Esophagus (tissue), 2 donors: ENCODE results near the gene GDF10. TPM values are rescaled to one million over a fixed set of nuclear protein-coding genes. Genes with fewer than 3 reads are reported as not detected.

Experiments
- H3K27ac ChIP-seq, 2 donors: one replicate each; pipeline ENCODE4 v1.5.1; 2013; ENCODE audit warnings: low read depth in 2 of 2, mild to moderate bottlenecking in 2 of 2, inconsistent platforms in 1 of 2, low read length in 1 of 2, moderate library complexity in 1 of 2
- H3K27me3 ChIP-seq, 2 donors: one replicate each; pipeline ENCODE4 v1.6.1; 2013; ENCODE audit warnings: low read length in 2 of 2, control low read depth in 1 of 2, mild to moderate bottlenecking in 1 of 2; ENCODE audit not compliant: insufficient read depth in 2 of 2, control insufficient read depth in 1 of 2
- H3K36me3 ChIP-seq, 2 donors: one replicate each; pipeline ENCODE4 v1.6.1; 2013; ENCODE audit warnings: low read length in 1 of 2; ENCODE audit not compliant: control insufficient read depth in 2 of 2, insufficient read depth in 2 of 2
- H3K4me1 ChIP-seq, 2 donors: one replicate each; pipeline ENCODE4 v1.6.1; 2013; ENCODE audit warnings: low read length in 1 of 2; ENCODE audit not compliant: control insufficient read depth in 2 of 2, insufficient read depth in 2 of 2
- H3K4me3 ChIP-seq, 2 donors: one replicate each; pipeline ENCODE4 v1.5.1; 2013; ENCODE audit warnings: low read length in 2 of 2, mild to moderate bottlenecking in 2 of 2, low read depth in 1 of 2, moderate library complexity in 1 of 2
- H3K9me3 ChIP-seq, 2 donors: one replicate each; pipeline ENCODE4 v1.6.1; 2013; ENCODE audit warnings: mild to moderate bottlenecking in 2 of 2, low read depth in 1 of 2, low read length in 1 of 2, moderate library complexity in 1 of 2; ENCODE audit not compliant: control insufficient read depth in 2 of 2, insufficient read depth in 1 of 2
- WGBS, 2 donors: extraction: QIAGEN DNeasy Blood & Tissue Kit; methylation state at CpG; one replicate each; pipeline ENCODE4 v1.1.7; 2013; 5-methylcytosine and 5-hydroxymethylcytosine counted together
- polyA plus RNA-seq, 2 donors: library from polyadenylated mRNA; stranded (reverse); fragments of 200-250 nt; gene quantifications; one replicate each; pipeline ENCODE4 v1.2.3, GENCODE V29; 2013
- donor health status: healthy with polysubstance abuse.
- donor health status: Bipolar disorder and iron deficiency.

GDF10 gene
- polyA plus RNA-seq, 2 donors = 0.22 to 0.33 TPM

- Histone ChIP-seq H3K27me3 (no peaks in the 10 kb centered on the region), H3K4me3 (no peak overlapping the region), H3K27ac (no peak overlapping the region), H3K9me3 (no peaks in the 10 kb centered on the region), H3K36me3 (no peaks in the 10 kb centered on the region), H3K4me1 (peaks cover 0 to 4% of the 10 kb centered on the region in 2 donors)
- 77 to 84% methylated on average over 9 of the region's 9 CpGs for WGBS, 2 donors
These were observed 11.0 kb upstream of the GDF10 start for GRCh38 chr10:47288916-47289495.

DNA sequence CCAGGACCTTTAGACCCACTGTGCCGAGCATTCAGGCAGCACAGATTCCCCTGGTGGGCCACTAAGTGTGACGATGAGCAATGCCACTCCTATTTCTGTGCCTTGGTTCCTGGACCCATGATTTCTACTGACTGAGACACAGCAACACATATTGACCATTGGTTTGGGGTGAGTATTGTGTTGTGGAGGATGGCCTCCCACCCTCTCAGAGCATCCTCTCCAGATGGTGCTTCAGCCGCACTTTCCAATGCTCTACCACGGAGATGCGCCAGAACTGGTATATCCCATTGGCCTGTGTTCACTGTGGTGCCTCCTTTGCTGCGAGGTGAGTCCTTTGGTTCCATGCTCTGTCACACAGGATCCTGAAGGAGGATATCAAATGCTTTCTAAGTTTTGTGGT, 10.1 kb upstream of the GDF10 start:
- peaks cover 0 to 4% of the 10 kb centered on the region in 2 donors for H3K4me1 ChIP-seq
- H3K9me3 ChIP-seq = no peaks in the 10 kb centered on the region
- H3K4me3 ChIP-seq = no peak overlapping the region
- 93 to 94% methylated on average over 6 of the region's 6 CpGs for WGBS, 2 donors
- H3K36me3 ChIP-seq = no peaks in the 10 kb centered on the region
- no peak overlapping the region for H3K27ac ChIP-seq
- H3K27me3 ChIP-seq = no peaks in the 10 kb centered on the region

GRCh38 chr10:47290338-47290737, 9.7 kb upstream of the GDF10 start:
- Histone ChIP-seq H3K27ac (no peak overlapping the region), H3K9me3 (no peaks in the 10 kb centered on the region), H3K36me3 (no peaks in the 10 kb centered on the region), H3K4me3 (no peak overlapping the region), H3K4me1 (peaks cover 0 to 4% of the 10 kb centered on the region in 2 donors), H3K27me3 (no peaks in the 10 kb centered on the region)
- WGBS, 2 donors = 67 to 79% methylated on average over 3 of the region's 3 CpGs

DNA sequence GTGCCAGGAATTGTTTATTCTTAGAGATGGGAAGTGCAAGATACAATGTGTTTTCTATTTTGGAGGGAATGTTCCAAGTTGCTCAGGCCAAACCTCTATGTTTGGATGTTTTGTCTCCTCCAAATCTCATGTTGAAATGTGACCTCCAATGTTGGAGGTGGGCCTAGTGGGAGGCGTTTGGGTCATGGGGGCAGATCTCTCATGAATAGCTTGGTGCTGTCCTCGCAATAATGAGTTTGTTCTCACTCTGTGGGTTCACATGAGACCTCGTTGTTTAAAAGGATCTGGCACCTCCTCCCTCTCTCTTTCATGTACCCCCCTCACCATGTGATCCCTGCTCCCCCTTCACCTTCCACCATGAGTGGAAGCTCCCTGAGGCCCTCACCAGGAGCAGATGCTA, 8.3 kb upstream of the GDF10 start:
- H3K36me3 ChIP-seq = no peaks in the 10 kb centered on the region

GRCh38 chr10:47294057-47294456, 5.9 kb upstream of the GDF10 start:
- 95 to 98% methylated on average over 9 of the region's 9 CpGs for WGBS, 2 donors
- Histone ChIP-seq H3K9me3 (no peaks in the 10 kb centered on the region), H3K27me3 (no peaks in the 10 kb centered on the region), H3K27ac (no peak overlapping the region), H3K4me3 (no peak overlapping the region), H3K4me1 (no peaks in the 10 kb centered on the region), H3K36me3 (no peaks in the 10 kb centered on the region)

More for the DNA sequence above, 8.3 kb upstream of the GDF10 start:
- Histone ChIP-seq H3K4me3 (no peak overlapping the region), H3K4me1 (peaks cover 0 to 3% of the 10 kb centered on the region in 2 donors), H3K9me3 (no peaks in the 10 kb centered on the region), H3K27me3 (no peaks in the 10 kb centered on the region), H3K27ac (no peak overlapping the region)
- 53 to 57% methylated on average over 3 of the region's 3 CpGs for WGBS, 2 donors

DNA sequence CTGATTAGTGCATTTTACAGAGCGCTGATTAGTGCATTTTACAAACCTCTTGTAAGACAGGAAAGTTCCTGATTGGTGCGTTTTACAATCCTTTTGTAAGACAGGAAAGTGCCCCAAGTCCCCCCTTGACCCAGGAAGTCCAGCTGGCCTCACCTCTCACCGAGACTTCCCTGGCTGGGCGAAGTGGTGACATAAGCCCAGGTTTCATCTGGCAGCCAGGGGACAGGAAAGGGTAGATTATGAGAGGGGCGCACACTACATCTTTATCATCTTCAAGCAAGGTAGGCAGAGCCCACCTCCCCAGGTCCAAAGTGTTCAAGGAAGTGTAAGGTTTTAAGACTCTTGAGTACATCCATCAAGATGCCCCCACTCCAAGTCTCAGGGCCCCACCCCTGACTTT, 5.5 kb upstream of the GDF10 start:
- Histone ChIP-seq H3K36me3 (no peaks in the 10 kb centered on the region), H3K4me3 (no peak overlapping the region), H3K27ac (no peak overlapping the region), H3K27me3 (no peaks in the 10 kb centered on the region), H3K9me3 (no peaks in the 10 kb centered on the region), H3K4me1 (no peaks in the 10 kb centered on the region)
- WGBS, 2 donors = 94 to 95% methylated on average over 5 of the region's 5 CpGs

GRCh38 chr10:47295411-47295810, 4.6 kb upstream of the GDF10 start:
- no peak overlapping the region for H3K27ac ChIP-seq
- H3K4me3 ChIP-seq = no peak overlapping the region
- H3K9me3 ChIP-seq = no peaks in the 10 kb centered on the region
- H3K27me3 ChIP-seq = peaks cover 0 to 6% of the 10 kb centered on the region in 2 donors
- WGBS, 2 donors = 86 to 88% methylated on average over 5 of the region's 5 CpGs
- H3K4me1 ChIP-seq = peaks cover under 1 to 4% of the 10 kb centered on the region in 2 donors
- no peaks in the 10 kb centered on the region for H3K36me3 ChIP-seq

- Histone ChIP-seq H3K4me3 (no peak overlapping the region), H3K9me3 (no peaks in the 10 kb centered on the region), H3K27me3 (peaks cover 0 to 6% of the 10 kb centered on the region in 2 donors), H3K4me1 (peaks cover 4 to 8% of the 10 kb centered on the region in 2 donors), H3K27ac (no peak overlapping the region), H3K36me3 (no peaks in the 10 kb centered on the region)
- WGBS, 2 donors = 48 to 51% methylated on average over 12 of the region's 12 CpGs
These were observed 3.7 kb upstream of the GDF10 start for GRCh38 chr10:47296156-47296894.

DNA sequence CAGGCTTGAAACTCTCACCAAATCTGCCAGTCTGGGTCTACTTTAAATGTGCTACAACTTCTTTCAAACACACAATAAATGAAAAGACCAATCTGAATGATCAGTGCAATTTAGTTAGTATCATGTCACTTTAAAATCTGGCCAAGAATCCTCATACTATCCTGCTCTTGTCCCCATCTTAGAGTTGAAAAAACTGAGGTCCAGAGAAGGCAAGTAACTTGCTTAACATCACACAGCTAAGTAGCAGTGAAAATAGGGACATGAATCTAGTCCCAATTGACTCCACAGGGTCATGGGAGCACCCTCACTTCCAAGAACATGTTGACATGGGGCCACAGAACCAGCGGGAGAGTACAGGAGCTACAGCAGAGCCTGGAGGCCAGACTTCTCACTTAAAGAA, 3.1 kb upstream of the GDF10 start:
- no peaks in the 10 kb centered on the region for H3K9me3 ChIP-seq
- 40 to 88% methylated on average over 1 of the region's 1 CpG for WGBS, 2 donors
- H3K4me1 ChIP-seq = peaks cover 4 to 8% of the 10 kb centered on the region in 2 donors
- H3K4me3 ChIP-seq = no peak overlapping the region
- no peak overlapping the region for H3K27ac ChIP-seq
- no peaks in the 10 kb centered on the region for H3K36me3 ChIP-seq
- peaks cover 0 to 6% of the 10 kb centered on the region in 2 donors for H3K27me3 ChIP-seq
